MM.1S (cell line): ENCODE data around the gene EFR3B.
"Not testable (repeated sequence)": the region's sequence is repeated elsewhere in the genome, so short reads cannot be mapped to it uniquely, and the experiment has no call there.

Experiments used
- DNase-seq: peaks from one replicate; pipeline ENCODE4 v3.0.0-alpha.2; 2015
- H2AFZ ChIP-seq: fragments of 300-600 bp; sonication (generic); 2 replicates; pipeline ENCODE4 v1.6.0; 2016; ENCODE audit warnings: antibody characterized with exemption, low read length
- H3F3A ChIP-seq: fragments of 300-600 bp; sonication (generic); 2 replicates; pipeline ENCODE4 v1.6.1; 2016; ENCODE audit warnings: mild to moderate bottlenecking, antibody characterized with exemption, low read length, moderate library complexity, mixed read lengths; ENCODE audit not compliant: insufficient read depth
- H3K27ac ChIP-seq: fragments of 300-600 bp; sonication (generic); 2 replicates; pipeline ENCODE4 v1.5.1; 2016; ENCODE audit warnings: mild to moderate bottlenecking, low read length
- H3K27me3 ChIP-seq: fragments of 300-600 bp; sonication (generic); replicated peaks from 2 replicates; pipeline ENCODE4 v1.6.0; 2016; ENCODE audit warnings: low read length; ENCODE audit not compliant: insufficient read depth
- H3K36me3 ChIP-seq: fragments of 300-600 bp; sonication (generic); replicated peaks from 2 replicates; pipeline ENCODE4 v1.6.1; 2016; ENCODE audit warnings: mild to moderate bottlenecking, low read length, mixed read lengths; ENCODE audit not compliant: insufficient read depth
- H3K4me1 ChIP-seq: fragments of 300-600 bp; sonication (generic); 2 replicates; pipeline ENCODE4 v1.6.1; 2016; ENCODE audit warnings: low read length, mixed read lengths
- H3K4me2 ChIP-seq: fragments of 300-600 bp; sonication (generic); 2 replicates; pipeline ENCODE4 v1.6.0; 2016; ENCODE audit warnings: low read depth, low read length
- H3K4me3 ChIP-seq: fragments of 300-600 bp; sonication (generic); 2 replicates; pipeline ENCODE4 v1.5.1; 2016; ENCODE audit warnings: low read length, mixed read lengths
- H3K79me2 ChIP-seq: fragments of 300-600 bp; sonication (generic); 2 replicates; pipeline ENCODE4 v1.6.1; 2016; ENCODE audit warnings: mixed run types, low read length, mixed read lengths
- H3K9ac ChIP-seq: fragments of 300-600 bp; sonication (generic); 2 replicates; pipeline ENCODE4 v1.6.1; 2016; ENCODE audit warnings: low read length, mixed read lengths
- H3K9me2 ChIP-seq: fragments of 300-600 bp; sonication (generic); replicated peaks from 2 replicates; pipeline ENCODE4 v1.6.1; 2016; ENCODE audit warnings: mild to moderate bottlenecking, low read length, mixed read lengths; ENCODE audit not compliant: insufficient read depth
- H3K9me3 ChIP-seq: fragments of 300-600 bp; sonication (generic); replicated peaks from 2 replicates; pipeline ENCODE4 v1.6.1; 2016; ENCODE audit warnings: mild to moderate bottlenecking, low read length, mixed read lengths; ENCODE audit not compliant: insufficient read depth
- H4K20me1 ChIP-seq: fragments of 300-600 bp; sonication (generic); 2 replicates; pipeline ENCODE4 v1.6.1; 2016; ENCODE audit warnings: mild to moderate bottlenecking, low read length, moderate library complexity, mixed read lengths; ENCODE audit not compliant: insufficient read depth
- EZH2 ChIP-seq: fragments of 300-600 bp; sonication (generic); optimal IDR thresholded peaks from 2 replicates; pipeline ENCODE3; 2017; ENCODE audit warnings: low read depth, mild to moderate bottlenecking, antibody characterized with exemption, low read length, mixed read lengths
- EZH2phosphoT487 ChIP-seq: fragments of 300-600 bp; sonication (generic); IDR thresholded peaks from 2 replicates; pipeline ENCODE4 v1.6.1; 2018; ENCODE audit warnings: antibody characterized with exemption, low read length
- TF ChIP-seq, protein P1 (sequence below): fragments of 300-600 bp; sonication (generic); IDR thresholded peaks from 2 replicates; pipeline ENCODE4 v1.5.1; 2016; ENCODE audit warnings: antibody characterized with exemption, low read length, mixed read lengths

Gene EFR3B

DNA sequence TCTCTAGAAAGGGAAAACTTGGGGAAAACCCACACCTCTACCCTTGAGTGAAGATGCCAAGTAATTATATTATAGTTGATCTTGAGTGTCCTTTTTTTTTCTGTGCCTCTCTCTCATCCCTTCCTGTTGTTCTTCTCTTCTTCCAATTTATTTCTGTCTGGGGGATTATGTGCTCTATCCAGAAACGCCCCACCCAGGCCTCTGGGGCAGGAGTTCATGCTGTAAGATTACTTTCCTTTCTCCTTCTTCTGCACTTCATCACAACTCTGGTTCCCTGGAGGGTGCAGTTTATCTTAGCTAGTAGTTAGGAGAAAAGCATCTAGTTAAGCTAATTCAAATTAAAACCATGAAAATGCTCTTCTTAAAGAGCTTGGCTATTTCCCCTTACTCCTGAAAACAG lies 39.8 kb upstream of the EFR3B start:
- H2AFZ ChIP-seq: no peak overlapping the region
- H3F3A ChIP-seq: no peaks in the 10 kb centered on the region
- no peaks in the 10 kb centered on the region for H3K36me3 ChIP-seq
- H3K9me3 ChIP-seq: no peaks in the 10 kb centered on the region
- DNase-seq: no peak
- H3K9ac ChIP-seq: no peak overlapping the region
- no peaks in the 10 kb centered on the region for H4K20me1 ChIP-seq
- no peak overlapping the region for H3K4me3 ChIP-seq
- no peaks in the 10 kb centered on the region for H3K79me2 ChIP-seq
- H3K9me2 ChIP-seq: no peaks in the 10 kb centered on the region
- no peaks in the 10 kb centered on the region for H3K27me3 ChIP-seq
- TF ChIP-seq EZH2 (no peak), EZH2phosphoT487 (no peak)
- TF ChIP-seq, protein P1, sequence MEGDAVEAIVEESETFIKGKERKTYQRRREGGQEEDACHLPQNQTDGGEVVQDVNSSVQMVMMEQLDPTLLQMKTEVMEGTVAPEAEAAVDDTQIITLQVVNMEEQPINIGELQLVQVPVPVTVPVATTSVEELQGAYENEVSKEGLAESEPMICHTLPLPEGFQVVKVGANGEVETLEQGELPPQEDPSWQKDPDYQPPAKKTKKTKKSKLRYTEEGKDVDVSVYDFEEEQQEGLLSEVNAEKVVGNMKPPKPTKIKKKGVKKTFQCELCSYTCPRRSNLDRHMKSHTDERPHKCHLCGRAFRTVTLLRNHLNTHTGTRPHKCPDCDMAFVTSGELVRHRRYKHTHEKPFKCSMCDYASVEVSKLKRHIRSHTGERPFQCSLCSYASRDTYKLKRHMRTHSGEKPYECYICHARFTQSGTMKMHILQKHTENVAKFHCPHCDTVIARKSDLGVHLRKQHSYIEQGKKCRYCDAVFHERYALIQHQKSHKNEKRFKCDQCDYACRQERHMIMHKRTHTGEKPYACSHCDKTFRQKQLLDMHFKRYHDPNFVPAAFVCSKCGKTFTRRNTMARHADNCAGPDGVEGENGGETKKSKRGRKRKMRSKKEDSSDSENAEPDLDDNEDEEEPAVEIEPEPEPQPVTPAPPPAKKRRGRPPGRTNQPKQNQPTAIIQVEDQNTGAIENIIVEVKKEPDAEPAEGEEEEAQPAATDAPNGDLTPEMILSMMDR: no peak
- H3K4me2 ChIP-seq: no peak overlapping the region
- no peaks in the 10 kb centered on the region for H3K4me1 ChIP-seq
- no peak overlapping the region for H3K27ac ChIP-seq

DNA sequence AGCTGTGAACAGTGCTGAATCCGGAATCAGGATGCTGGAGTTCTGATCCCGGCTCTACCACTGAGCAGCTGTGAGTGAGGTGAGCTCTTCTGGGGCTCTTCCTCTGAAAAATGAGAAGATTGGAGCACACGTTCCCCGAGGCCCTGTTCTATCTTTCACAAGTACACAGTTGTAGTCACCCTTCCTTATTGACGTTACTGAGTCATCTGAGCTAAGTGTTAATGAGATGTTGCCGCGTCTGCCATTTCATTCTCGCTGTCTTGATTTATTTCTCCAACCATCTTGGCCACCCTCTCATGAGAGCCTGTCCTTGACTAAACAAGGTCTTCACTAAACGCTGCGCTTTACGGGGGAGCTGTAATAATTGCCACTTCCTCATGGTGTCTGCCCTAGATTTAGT lies 31.9 kb upstream of the EFR3B start:
- Histone ChIP-seq H3F3A (no peaks in the 10 kb centered on the region), H3K4me2 (no peak overlapping the region)

DNA sequence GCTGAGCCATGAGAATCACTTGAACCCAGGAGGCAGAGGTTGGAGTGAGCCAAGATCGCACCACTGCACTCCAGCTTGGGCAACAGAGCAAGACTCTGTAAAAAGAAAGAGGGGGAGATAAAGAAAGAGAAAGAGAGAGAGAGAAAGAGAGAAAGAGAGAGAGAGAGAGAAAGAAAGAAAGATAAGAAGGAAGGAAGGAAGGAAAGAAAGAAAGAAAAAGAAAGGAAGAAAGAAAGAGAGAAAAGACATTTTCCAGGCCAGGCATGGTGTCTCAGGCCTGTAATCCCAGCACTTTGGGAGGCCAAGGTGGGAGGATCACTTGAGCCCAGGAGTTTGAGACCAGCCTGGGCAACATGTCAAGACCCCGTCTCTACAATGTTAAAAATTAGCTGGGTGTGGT lies 30.5 kb upstream of the EFR3B start:
- not testable (repeated sequence) for H3K9ac ChIP-seq, DNase-seq, H3K9me2 ChIP-seq, H3F3A ChIP-seq, H3K27ac ChIP-seq, H3K36me3 ChIP-seq, H3K4me1 ChIP-seq, H3K79me2 ChIP-seq, H3K9me3 ChIP-seq, H3K4me3 ChIP-seq, H4K20me1 ChIP-seq, H2AFZ ChIP-seq, H3K4me2 ChIP-seq, H3K27me3 ChIP-seq

More for the DNA sequence above, 31.9 kb upstream of the EFR3B start:
- Histone ChIP-seq H3K79me2 (no peaks in the 10 kb centered on the region), H3K27me3 (no peaks in the 10 kb centered on the region), H2AFZ (no peak overlapping the region), H3K9me3 (no peaks in the 10 kb centered on the region), H3K9ac (no peak overlapping the region), H3K4me3 (no peak overlapping the region), H4K20me1 (no peaks in the 10 kb centered on the region), H3K27ac (no peak overlapping the region), H3K36me3 (no peaks in the 10 kb centered on the region), H3K4me1 (no peaks in the 10 kb centered on the region), H3K9me2 (no peaks in the 10 kb centered on the region)
- TF ChIP-seq EZH2phosphoT487 (no peak), EZH2 (no peak)
- TF ChIP-seq, protein P1: no peak
- DNase-seq: no peak

DNA sequence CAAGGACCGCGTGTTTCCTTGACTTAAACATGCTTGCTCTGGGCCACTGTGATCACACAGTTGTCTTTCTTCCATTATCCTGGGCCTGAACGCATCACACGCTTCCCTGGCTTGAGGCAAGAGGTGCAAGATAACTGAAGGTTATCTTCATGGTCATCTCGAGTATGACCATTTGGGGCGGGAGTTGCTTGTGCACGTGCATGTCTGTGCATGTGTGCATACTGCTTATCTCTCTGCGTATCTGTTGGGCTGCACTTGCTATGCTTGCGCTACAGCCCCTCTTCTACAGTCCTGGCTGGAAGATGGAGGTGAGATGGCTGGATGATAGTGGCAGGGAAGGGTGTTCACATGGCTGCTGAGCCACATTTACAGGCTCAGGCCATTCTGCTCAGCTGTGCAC lies 27.2 kb upstream of the EFR3B start:
- H3K4me1 ChIP-seq: peaks cover 8% of the 10 kb centered on the region; the same call in 1 of the 2 replicates
- no peaks in the 10 kb centered on the region for H3K79me2 ChIP-seq
- no peak for DNase-seq
- no peak overlapping the region for H3K4me3 ChIP-seq
- no peaks in the 10 kb centered on the region for H4K20me1 ChIP-seq
- no peaks in the 10 kb centered on the region for H3K36me3 ChIP-seq
- H3K9me3 ChIP-seq: no peaks in the 10 kb centered on the region
- H3K27me3 ChIP-seq: no peaks in the 10 kb centered on the region
- no peak for TF ChIP-seq EZH2phosphoT487
- TF ChIP-seq, protein P1: no peak
- no peak for TF ChIP-seq EZH2
- H3K4me2 ChIP-seq: no peak overlapping the region
- no peaks in the 10 kb centered on the region for H3K9me2 ChIP-seq
- H3K27ac ChIP-seq: no peak overlapping the region
- H3F3A ChIP-seq: no peaks in the 10 kb centered on the region
- no peak overlapping the region for H2AFZ ChIP-seq
- no peak overlapping the region for H3K9ac ChIP-seq
